Inflammatory macrophage treated with lipopolysaccharide for 1 hour (primary cell): ENCODE data around the gene LPCAT2.

Source experiments
- DNase-seq, 2 donors: peaks; one replicate each; pipeline ENCODE4 v3.0.0-alpha.2; 2020 to 2022

The LPCAT2 gene

DNA sequence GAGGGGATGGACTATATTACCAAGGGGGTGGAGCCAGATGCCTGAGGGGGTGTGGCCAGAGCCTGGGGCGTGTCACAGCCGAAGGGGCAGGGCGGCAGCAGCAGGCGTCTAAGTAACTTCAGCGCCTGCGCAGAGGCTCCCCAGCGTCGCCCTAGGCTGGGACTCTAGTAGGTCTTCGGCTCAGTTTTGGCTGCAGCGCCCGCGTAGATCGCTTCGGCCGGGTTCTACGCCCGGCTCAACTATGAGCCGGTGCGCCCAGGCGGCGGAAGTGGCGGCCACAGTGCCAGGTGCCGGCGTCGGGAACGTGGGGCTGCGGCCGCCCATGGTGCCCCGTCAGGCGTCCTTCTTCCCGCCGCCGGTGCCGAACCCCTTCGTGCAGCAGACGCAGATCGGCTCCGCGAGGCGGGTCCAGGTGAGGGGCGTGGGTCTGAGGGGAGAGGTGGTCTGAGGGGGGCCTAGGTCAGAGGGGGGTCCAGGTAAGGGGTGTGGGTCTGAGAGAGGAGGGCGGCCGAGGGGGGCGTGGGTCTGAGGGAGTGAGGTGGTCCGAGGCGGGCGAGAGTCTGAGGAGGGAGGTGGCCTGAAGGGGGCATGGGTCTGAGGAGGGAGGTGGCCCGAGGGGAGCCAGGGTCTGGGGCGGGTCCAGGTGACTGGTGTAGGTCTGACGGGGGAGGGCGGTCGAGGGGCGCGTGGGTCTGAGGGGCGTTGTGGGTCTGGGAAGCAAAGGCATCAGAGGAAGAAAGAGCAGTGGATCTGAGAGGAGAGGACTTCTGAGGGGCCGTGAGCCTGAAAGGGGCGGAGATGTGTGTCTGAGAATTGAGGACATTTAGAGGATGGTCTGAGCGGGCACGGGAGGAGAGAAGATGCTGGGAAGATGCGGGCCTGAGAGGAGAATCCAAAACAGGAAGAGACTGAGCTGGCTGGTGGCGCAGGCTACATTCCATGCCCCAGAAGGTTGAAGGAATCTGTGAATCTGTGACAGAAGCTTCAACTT lies at the start of gene LPCAT2:
Gene LPCAT2, plus strand, starts transcription at position 132 of the 991 bp plus-strand sequence. Its CDS starts 110 bp downstream, at position 242.
- peak; percentile 76 to 89 for DNase-seq

DNA sequence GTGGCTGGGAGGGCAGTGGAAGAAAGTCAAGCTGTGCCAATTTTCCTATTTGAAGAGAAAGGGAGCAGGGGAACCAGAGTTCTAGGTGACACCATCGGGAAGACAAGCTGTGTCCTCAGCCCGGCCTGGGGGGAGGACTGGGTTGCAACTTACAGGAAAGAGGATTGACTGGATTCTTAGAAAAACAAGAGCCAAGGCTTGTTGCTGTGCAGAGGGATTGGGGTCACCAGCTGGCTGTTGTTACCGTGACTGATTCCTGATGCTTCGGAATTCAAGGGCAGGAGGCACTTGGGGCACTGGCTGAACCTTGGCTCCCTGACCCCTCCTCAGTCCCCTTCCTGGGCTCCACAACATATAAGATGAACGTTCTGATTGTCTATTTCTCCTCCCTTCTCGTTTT lies 46.6 kb upstream of the LPCAT2 start:
- DNase-seq = no peak

DNA sequence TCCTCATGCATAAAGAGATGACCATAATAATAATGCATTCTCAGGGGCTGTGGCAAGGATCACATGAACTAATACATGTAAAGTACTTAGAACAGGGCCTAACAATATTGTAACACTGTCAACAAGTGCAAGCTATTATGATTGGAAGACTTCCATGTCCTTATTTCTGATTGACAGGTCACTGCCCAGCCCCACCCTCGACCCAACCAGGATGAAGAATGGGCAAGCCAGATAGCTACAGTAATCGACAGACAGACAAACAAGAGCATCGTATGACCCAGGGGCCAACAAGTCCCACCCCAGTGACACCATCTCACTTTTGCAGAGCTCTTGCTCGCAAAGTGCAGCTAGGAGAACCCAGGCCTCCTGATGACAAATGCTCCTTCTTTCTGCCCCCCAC lies 44.5 kb upstream of the LPCAT2 start:
- DNase-seq = no peak

DNA sequence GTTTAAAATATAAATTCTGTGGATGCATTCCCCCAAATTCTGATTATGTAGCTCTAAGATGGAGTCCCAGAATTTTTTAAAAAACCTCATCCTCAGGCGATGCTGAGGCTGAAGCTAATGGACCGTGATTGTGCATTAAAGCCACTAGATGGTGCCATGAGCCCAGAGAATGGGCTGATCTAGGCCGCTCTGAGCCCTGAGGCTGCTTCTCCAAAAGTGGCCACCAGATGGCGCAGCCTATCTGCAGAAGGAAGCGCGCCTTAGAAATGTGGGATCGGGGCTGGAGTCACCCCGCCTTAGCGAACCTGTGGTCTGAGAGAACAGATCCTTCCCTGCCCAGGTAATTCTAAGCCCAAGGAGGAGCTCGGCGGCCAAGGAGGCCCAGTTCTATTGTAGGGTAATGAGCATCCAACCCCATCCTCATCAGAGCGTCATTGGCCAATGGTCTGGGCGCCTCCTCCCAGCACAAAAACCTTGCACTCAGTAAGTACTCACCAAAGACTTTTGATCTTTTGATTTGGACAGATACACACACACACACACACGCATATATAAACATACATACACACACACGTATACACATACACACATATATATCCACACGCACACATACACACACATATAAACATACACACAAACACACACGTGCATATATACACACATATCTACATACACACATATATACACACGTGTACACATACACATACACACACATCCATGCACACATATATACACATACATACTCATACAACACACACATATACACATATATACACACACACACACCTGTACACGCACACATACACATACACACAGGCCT lies 43.6 kb upstream of the LPCAT2 start:
- peak; percentile 70 to 98 for DNase-seq

DNA sequence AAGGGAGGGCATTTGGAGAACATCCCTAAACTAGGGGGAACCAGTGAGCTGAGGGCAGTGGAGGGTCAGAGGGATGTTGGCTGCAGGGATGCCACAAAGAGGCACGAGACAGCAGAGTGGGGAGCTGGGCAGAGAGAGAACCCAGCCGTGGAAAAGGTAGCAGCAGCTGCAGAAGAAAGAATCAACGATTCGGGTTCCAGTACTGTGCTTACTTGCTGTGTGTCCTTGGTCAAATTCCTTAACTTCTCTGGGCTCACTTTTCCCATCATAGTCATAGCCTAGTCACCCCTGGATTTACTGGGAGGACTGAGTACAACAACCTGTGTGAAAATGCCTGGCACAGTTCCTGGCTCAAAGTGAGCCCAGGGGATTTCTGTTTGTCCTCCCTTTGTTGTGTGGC lies 42.7 kb upstream of the LPCAT2 start:
- DNase-seq = no peak

DNA sequence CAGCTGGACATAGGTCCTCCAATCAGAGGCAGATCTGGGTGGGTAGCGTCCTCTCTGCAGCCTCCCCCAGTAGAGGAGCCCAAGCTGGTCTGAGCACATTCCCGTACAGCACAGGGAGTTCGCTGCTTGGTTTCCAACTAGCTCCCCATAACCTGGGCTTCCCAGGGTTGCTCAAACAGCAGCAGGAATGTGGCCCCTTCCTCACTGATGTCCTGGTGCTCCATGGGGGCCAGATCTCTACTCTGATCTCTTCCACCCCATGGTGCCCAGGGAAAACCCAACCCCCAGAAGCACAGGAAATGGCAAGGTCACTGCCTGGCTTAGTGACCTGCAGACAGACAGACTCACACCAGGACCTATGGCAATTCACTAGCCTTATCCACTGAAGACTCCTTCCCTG lies 41.0 kb upstream of the LPCAT2 start:
- DNase-seq = no peak

GRCh38 chr16:55468352-55468990 lies 40.4 kb upstream of the LPCAT2 start:
- DNase-seq = no peak

- DNase-seq = no peak
Observed at GRCh38 chr16:55469821-55470532, 38.9 kb upstream of the LPCAT2 start.

GRCh38 chr16:55470533-55471371 lies 38.1 kb upstream of the LPCAT2 start:
- DNase-seq = no peak

DNA sequence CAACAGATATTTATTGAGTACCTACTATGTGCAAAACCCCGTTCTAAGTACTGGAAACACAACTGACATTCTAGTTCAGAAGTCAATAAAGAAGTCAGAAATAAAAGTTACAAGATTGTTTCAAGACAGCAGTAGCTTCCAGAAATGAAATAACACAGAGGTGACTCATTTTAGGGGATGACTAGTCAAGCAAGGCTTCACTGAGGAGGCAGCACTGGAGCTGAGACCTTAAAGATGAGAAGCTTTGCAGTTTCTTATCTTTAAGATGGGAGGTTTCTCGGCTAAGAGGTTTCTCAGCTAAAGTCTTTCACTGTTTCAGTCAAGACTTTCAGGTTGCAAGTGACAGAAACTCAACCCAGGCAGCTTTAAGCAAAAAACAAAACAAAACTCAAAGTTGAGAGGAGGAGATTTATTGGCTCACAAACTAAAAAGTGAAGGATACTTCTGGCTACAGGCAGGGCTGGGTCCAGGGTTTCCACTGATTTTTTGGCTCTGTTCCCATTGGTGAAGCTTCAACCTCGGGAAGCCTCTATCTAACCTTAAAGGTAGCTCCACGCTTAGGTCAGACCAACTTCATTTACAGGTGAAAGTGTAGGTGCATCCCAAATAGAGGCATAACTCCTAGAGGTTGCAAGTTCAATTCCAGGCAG lies 37.3 kb upstream of the LPCAT2 start:
- peak; percentile 31 to 36 for DNase-seq

DNA sequence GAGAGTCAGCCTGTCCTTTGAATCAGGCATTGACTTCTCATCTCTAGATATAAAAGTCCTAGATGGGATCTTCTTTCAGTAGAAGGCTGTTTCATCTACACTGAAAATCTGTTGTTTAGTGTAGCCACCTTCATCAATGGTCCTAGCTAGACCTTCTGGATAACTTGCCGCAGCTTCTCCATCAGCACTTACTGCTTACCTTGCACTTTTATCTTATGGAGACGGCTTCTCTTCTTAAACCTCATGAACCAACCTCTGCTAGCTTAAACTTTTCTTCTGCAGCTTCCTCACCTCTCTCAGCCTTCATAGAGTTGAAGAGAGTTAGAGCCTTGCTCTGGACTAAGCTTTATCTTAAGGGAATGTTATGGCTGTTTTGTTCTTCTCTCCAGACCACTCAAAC lies 35.3 kb upstream of the LPCAT2 start:
- DNase-seq = no peak

GRCh38 chr16:55474821-55475220 lies 34.1 kb upstream of the LPCAT2 start:
- no peak for DNase-seq

- no peak for DNase-seq
Observed at GRCh38 chr16:55475919-55476318, 33.0 kb upstream of the LPCAT2 start.

GRCh38 chr16:55476625-55477533 lies 32.0 kb upstream of the LPCAT2 start:
- peak in 1 of 2 donors; percentile 35 for DNase-seq

- DNase-seq = no peak
Observed at GRCh38 chr16:55477736-55478135, 31.1 kb upstream of the LPCAT2 start.

DNA sequence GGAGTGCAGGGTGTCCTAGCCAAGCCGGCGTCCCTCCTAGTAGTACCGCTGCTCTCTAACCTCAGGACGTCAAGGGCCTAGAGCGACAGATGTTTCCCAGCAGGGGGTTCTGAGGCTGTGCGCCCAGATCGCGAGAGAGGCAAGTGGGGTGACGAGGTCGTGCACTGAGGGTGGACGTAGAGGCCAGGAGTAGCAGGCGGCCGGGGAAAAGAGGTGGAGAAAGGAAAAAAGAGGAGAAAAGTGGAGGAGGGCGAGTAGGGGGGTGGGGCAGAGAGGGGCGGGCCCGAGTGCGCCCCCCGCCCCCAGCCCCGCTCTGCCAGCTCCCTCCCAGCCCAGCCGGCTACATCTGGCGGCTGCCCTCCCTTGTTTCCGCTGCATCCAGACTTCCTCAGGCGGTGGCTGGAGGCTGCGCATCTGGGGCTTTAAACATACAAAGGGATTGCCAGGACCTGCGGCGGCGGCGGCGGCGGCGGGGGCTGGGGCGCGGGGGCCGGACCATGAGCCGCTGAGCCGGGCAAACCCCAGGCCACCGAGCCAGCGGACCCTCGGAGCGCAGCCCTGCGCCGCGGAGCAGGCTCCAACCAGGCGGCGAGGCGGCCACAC lies 29.9 kb upstream of the LPCAT2 start, which contains the start of gene MMP2:
Gene MMP2, plus strand, starts transcription at position 372 of the 603 bp plus-strand sequence. CDS start 282 bp downstream, outside the sequence.
- DNase-seq = no peak

GRCh38 chr16:55479430-55480140 lies 29.3 kb upstream of the LPCAT2 start:
- no peak for DNase-seq

GRCh38 chr16:55480228-55480655 lies 28.6 kb upstream of the LPCAT2 start:
- no peak for DNase-seq

GRCh38 chr16:55481023-55481422 lies 27.8 kb upstream of the LPCAT2 start:
- DNase-seq = no peak
